Astrocyte of the spinal cord (primary cell): Measurements from ENCODE around the gene TMEM9.

Experiments
- DNase-seq: peaks from one replicate; pipeline ENCODE4 v3.0.0; 2011; ENCODE audit warnings: low read depth, low spot score
- H3K4me3 ChIP-seq: 2 replicates; pipeline ENCODE4 v1.5.1; 2011; ENCODE audit warnings: low read depth, mild to moderate bottlenecking, low read length, moderate library complexity
- CTCF ChIP-seq: IDR thresholded peaks from 2 replicates; pipeline ENCODE4 v1.5.1; 2012; ENCODE audit warnings: low read depth, mild to moderate bottlenecking, low read length, inconsistent platforms
- in situ Hi-C: cut with HindIII; loops from 2 replicates; pipeline ENCODE4 v1.10.0; 2017; ENCODE audit warnings: low sequenced_read_pairs

Gene TMEM9

GRCh38 chr1:201157949-201158348 is 3.7 kb upstream of the TMEM9 start:
- no peak for TF ChIP-seq CTCF
- no peak overlapping the region for H3K4me3 ChIP-seq
- DNase-seq: no peak
- in situ Hi-C loops: no loop called here

GRCh38 chr1:201156819-201157218 is 2.5 kb upstream of the TMEM9 start:
- no peak for TF ChIP-seq CTCF
- no peak overlapping the region for H3K4me3 ChIP-seq
- no peak for DNase-seq
- in situ Hi-C loops: no loop called here

GRCh38 chr1:201156346-201156745 is 2.1 kb upstream of the TMEM9 start:
- DNase-seq: no peak
- no peak for TF ChIP-seq CTCF

GRCh38 chr1:201155354-201155753 is 1.1 kb upstream of the TMEM9 start:
- H3K4me3 ChIP-seq: no peak overlapping the region
- in situ Hi-C loops: no loop called here
- no peak for DNase-seq
- TF ChIP-seq CTCF: no peak

More at GRCh38 chr1:201156346-201156745, 2.1 kb upstream of the TMEM9 start:
- in situ Hi-C loops: no loop called here
- no peak overlapping the region for H3K4me3 ChIP-seq

GRCh38 chr1:201153474-201154388 is 543 bp downstream of the TMEM9 start:
- in situ Hi-C loops: no loop called here

GRCh38 chr1:201149400-201149799 is 4.9 kb downstream of the TMEM9 start:
- no peak overlapping the region for H3K4me3 ChIP-seq
- TF ChIP-seq CTCF: peak; percentile 50
- DNase-seq: peak; percentile 29
- in situ Hi-C loops: no loop called here

More at GRCh38 chr1:201153474-201154388, 543 bp downstream of the TMEM9 start:
- no peak for DNase-seq
- H3K4me3 ChIP-seq: peak overlapping the region; percentile 63
- no peak for TF ChIP-seq CTCF
